Right kidney (tissue), 1 donor: Measurements from ENCODE around the gene PATJ.
"Not testable (repeated sequence)": the region's sequence is repeated elsewhere in the genome, so short reads cannot be mapped to it uniquely, and the experiment has no call there.

Source experiments
- DNase-seq: peaks from one replicate; pipeline ENCODE4 v3.0.0-alpha.2; 2016

The PATJ gene

DNA sequence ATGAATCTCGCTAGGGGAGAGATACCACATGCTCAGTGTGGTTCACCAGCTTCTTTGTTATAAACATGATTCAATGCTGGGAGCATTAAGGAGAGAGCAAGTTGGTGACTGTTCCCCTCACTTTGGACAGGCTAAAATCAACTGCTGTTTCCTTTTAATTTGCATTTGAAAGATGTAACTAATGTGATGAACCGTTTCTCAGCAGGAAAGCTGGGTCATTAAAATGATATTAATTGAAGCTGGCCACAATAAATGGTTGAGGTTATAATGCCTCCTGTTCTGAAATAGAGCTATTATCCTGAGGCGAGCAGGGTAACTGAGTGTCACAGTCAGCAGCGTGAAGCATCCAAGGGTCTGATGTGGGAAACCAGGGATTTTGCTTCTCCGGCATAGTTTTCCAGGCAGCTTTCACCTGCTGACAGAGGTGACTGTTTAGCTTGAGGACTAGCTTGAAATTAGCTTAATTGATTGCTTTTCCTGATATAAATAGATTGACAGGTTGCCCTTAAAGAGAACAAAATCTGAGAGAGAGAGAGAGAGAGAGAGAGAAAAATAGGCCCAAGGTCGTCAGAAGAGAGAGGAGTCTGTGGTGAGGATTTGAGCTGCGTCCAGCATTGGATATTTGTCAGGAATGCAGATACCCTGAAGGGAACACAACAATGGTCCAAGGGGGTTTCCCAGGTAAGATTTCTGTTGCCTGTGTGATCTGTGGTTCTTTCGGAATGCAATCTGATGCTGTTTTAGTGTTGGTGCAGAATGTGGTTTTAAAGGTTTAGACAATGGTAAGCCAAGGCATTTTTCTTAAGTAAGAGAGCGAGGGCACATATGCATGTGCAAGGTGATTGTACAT lies 209.7 kb downstream of the PATJ start:
- no peak for DNase-seq

DNA sequence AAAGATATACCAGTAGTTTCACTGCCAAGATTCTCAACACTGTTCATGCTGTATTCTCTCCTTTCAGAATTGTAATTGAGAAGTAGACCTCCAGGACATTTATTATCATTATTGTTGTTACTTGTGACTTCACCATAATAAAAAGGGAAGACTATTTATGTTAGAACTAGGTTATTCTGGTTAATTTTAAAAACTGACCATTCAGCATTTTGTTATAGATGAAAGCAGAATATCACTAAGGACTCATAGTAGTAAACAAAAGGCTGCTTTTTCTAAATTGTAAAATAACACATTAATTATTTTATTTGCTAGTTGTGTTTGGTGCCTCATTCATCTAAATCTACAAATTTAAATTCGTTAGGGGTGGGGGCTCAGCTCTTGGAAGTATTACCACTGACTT lies 210.4 kb downstream of the PATJ start:
- no peak for DNase-seq

DNA sequence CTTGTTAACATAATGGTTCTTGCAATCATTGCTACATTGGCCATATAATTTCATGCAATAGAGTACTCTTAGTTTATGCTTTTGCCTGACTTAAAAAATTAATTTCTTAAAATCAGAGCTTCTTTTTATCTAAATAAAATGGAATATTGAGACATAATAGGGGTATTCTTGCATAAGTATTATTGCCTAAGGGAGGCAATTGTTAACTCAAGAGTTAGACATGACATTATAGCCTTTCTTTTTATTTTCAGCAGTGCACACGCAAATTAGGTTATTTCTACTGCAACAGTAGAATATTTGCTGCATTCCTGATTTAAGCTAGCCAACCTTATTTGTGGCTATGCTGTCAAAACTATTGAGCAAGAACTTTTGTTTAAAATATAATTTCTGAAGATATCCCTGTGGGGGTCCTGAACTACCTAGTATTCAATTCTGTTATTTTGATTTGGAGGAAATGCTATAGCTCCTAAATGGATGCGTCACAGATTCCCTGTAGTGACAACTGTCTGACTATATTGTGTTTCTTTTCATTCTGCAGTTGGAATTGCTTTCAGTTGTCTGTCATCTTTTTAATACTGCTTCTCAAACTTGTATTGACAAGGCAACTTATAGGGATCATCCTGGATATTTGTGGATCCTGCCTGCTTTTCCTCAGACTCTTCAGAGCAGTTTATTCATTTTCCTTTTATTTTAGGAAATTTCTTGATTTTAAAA lies 211.0 kb downstream of the PATJ start:
- no peak for DNase-seq

- DNase-seq = no peak
Measured at GRCh38 chr1:61953790-61954150, 211.5 kb downstream of the PATJ start.

- no peak for DNase-seq
Measured at GRCh38 chr1:61955261-61955660, 213.0 kb downstream of the PATJ start.

DNA sequence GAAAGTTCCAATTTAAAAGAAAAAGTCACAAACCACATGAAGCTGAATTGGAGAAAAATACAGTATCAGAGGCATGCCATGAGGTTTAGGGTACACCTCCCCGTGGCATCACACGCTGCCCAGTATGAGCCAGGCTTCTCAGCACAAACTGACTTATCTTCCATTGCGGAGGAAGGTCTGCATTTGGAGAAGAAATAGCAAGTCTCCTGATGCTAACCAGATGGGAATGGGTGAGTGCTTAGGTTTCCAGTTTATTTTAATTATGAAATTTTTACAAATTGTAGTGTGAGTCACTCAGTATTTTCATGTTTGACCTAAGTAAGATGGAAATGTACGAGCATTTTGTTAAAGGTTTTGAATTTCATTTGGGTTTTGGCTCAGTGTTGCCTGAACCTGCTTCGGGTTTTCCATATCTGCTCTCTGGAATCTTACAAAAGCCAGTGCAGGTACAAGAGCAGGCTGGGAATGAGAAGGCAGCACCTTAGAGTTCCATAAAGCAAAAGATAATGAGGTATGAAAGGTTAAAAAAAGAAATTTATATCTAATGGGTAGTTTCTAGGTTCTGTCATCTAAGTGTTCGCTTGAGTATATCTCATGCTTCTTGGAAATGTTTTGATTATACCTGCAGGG lies 213.9 kb downstream of the PATJ start:
- no peak for DNase-seq

DNA sequence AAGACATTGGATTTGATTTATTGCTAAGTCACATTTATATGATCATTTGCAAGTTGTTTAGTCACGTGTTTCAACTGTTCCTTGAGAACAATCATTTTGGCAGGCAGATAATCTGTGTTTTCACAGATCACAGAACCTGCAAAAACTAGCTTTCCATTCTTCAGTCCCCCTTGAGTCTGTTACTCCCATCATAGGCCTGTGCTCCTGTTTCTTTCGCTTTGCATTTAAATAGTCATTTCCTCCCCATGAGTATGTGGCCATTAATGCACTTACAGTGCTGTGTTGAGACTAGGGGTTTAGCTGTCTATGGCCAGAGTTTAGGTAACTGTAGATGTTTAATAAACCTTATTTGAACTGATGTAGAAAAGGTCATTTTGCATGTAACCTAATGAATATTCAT lies 214.5 kb downstream of the PATJ start:
- no peak for DNase-seq

- no peak for DNase-seq
Measured at GRCh38 chr1:61961009-61961408, 218.7 kb downstream of the PATJ start.

- no peak for DNase-seq
Measured at GRCh38 chr1:61962631-61963030, 220.4 kb downstream of the PATJ start.

GRCh38 chr1:61966450-61967225 lies 224.4 kb downstream of the PATJ start:
- DNase-seq = not testable (repeated sequence)

DNA sequence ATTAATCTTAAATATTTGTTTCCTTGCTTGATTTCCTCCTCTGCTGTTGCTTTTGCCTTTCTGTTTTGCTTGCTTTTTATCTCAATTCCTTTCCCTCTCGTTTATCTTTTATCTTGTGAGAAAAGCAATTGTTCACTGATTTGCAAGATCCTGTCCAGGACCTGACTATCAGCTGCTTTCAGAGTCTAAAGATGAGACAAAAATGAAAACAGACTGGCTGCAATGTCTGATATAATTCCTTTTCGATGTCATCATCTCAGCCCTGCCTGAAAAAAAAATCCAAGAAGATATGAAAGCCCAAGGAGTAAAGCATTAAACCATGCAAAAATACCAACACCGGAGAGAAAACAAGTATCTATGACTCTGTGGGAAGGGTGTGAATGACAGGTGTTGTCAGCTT lies 225.5 kb downstream of the PATJ start:
- no peak for DNase-seq

- DNase-seq = no peak
Measured at GRCh38 chr1:61968869-61969268, 226.6 kb downstream of the PATJ start.

- DNase-seq = no peak
Measured at GRCh38 chr1:61973100-61973837, 231.0 kb downstream of the PATJ start.

DNA sequence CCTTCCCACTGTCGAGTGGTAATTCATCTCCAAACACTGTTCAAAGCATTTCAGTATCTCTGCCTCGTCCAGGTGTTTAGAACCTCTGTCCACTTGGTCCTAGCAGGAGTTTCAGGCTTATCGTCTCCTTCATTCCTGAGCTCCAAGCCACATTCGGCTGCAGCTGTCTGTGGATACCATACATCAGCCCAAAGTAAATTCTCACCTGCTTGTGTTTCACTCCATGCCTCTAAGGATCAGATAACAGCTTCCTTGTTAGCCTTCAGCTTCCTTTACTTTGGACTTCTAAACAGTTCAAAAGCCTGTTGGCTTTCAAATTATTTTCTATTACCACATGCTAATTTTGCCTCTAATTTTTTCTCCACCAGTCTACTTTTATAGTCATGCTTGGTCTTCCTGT lies 233.4 kb downstream of the PATJ start:
- DNase-seq = no peak

DNA sequence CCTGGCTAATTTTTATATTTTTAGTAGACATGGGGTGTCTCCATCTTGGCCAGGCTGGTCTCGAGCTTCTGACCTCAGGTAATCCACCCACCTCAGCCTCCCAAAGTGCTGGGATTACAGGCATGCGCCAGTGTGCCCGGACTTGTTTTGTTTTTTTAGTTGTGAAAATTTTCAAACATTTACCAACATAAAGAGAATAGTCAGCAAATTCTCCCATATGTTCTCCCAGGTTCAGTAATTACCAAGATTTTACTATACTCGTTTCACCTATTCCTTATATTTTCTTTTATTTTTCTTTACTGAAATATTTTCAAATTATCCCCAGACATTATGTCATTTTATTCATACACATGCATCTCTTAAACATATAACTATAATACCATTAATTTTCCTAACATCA lies 234.3 kb downstream of the PATJ start:
- DNase-seq = no peak

- DNase-seq = no peak
Measured at GRCh38 chr1:61978796-61979195, 236.5 kb downstream of the PATJ start.

- DNase-seq = no peak
Measured at GRCh38 chr1:61979729-61980128, 237.4 kb downstream of the PATJ start.

DNA sequence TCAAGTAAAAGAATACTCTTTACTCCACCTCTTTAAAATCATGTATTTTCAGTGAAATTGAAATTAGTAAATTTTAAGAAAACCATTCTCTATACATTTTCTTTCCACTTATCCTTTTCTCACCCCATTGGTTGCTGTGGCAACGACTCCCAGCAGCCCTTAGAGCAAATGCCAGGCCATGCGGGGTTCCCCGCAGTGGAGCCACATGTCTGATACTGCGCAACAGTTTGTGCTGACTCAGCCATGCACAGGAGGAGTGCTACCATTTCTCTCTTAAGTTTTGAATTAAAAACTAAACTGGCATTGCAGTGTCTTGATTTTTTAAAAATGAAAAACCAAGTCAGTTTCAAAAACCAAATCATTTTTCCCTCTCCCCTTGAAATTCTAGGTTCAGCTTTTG lies 238.3 kb downstream of the PATJ start:
- no peak for DNase-seq

GRCh38 chr1:61981870-61982660 lies 239.8 kb downstream of the PATJ start:
- no peak for DNase-seq

- no peak for DNase-seq
Measured at GRCh38 chr1:61983236-61983635, 241.0 kb downstream of the PATJ start.

- no peak for DNase-seq
Measured at GRCh38 chr1:61992257-61992656, 250.0 kb downstream of the PATJ start.
